ENCODE results near the gene SCN10A.

SCN10A gene

GRCh38 chr3:38650248-38650951 lies 165.6 kb downstream of the SCN10A start:
- no peak for DNase-seq (ENCODE audit: low read depth)

- no peak for DNase-seq (ENCODE audit: low read depth)
Measured at GRCh38 chr3:38649500-38650247, 166.3 kb downstream of the SCN10A start, which contains the start of gene SCN5A. TSS of gene SCN5A (minus strand) at chr3:38649687. CDS start at chr3:38633307, 16,380 bp downstream.

- no peak for DNase-seq (ENCODE audit: low read depth)
Measured at GRCh38 chr3:38648659-38649499, 167.1 kb downstream of the SCN10A start.

- DNase-seq (ENCODE audit: low read depth): no peak
Measured at GRCh38 chr3:38648024-38648658, 167.9 kb downstream of the SCN10A start.

- no peak for DNase-seq (ENCODE audit: low read depth)
Measured at GRCh38 chr3:38647217-38647970, 168.6 kb downstream of the SCN10A start.
